Activated T-helper 17 cell treated with anti-CD3 and anti-CD28 coated beads, Interleukin-2, amount 50 U/mL, for 72 hours (primary cell): ENCODE measurements around the gene CTSW. TPM values are rescaled to one million over a fixed set of nuclear protein-coding genes. Genes with fewer than 3 reads are reported as not detected.
A peak's percentile ranks its signal among the peaks of the same experiment; 100 is the strongest.

ENCODE experiments used
- ATAC-seq: fragments of 150-1000 bp; cut with Tn5 transposase; replicated peaks from 2 replicates; pipeline ENCODE4 v1.10.0; 2021; ENCODE audit warnings: mild to moderate bottlenecking, moderate library complexity
- H3K27ac Mint-ChIP-seq: one replicate; pipeline ENCODE4 v1.8.0; 2022; ENCODE audit warnings: mixed read lengths
- H3K27me3 Mint-ChIP-seq: one replicate; pipeline ENCODE4 v1.8.0; 2022; ENCODE audit warnings: mixed read lengths
- H3K36me3 Mint-ChIP-seq: one replicate; pipeline ENCODE4 v1.8.0; 2022; ENCODE audit warnings: low read depth, mild to moderate bottlenecking, mixed read lengths
- H3K4me1 Mint-ChIP-seq: one replicate; pipeline ENCODE4 v1.8.0; 2022; ENCODE audit warnings: mixed read lengths
- H3K4me3 Mint-ChIP-seq: one replicate; pipeline ENCODE4 v1.8.0; 2022; ENCODE audit warnings: mild to moderate bottlenecking, mixed read lengths
- H3K9me3 Mint-ChIP-seq: one replicate; pipeline ENCODE4 v1.8.0; 2022; ENCODE audit warnings: mixed read lengths
- total RNA-seq, 2 donors: library from RNA; stranded (reverse); gene quantifications; one replicate each; pipeline ENCODE4 v1.2.3, GENCODE V29; 2022

CTSW gene
- total RNA-seq, 2 donors from 2014 or later: 5.4 to 23.6 TPM

- Mint-ChIP-seq H3K9me3 (no peaks in the 10 kb centered on the region), H3K4me1 (peaks cover 11% of the 10 kb centered on the region), H3K27ac (no peak overlapping the region), H3K4me3 (no peak overlapping the region), H3K36me3 (peaks cover 4% of the 10 kb centered on the region), H3K27me3 (no peaks in the 10 kb centered on the region)
- no peak for ATAC-seq
These were observed 32.3 kb downstream of the CTSW start for GRCh38 chr11:65911682-65912568.

- Mint-ChIP-seq H3K27me3 (no peaks in the 10 kb centered on the region), H3K27ac (no peak overlapping the region), H3K36me3 (peaks cover 9% of the 10 kb centered on the region), H3K9me3 (no peaks in the 10 kb centered on the region), H3K4me3 (no peak overlapping the region), H3K4me1 (peaks cover 14% of the 10 kb centered on the region)
- peak; percentile 82 for ATAC-seq
These were observed 33.2 kb downstream of the CTSW start for GRCh38 chr11:65912845-65913244.

- Mint-ChIP-seq H3K36me3 (peaks cover 16% of the 10 kb centered on the region), H3K27ac (peak overlapping the region; percentile 48)
- ATAC-seq: no peak
These were observed 35.6 kb downstream of the CTSW start for GRCh38 chr11:65915101-65915820.

GRCh38 chr11:65915821-65916251 lies 36.2 kb downstream of the CTSW start:
- Mint-ChIP-seq H3K36me3 (peaks cover 18% of the 10 kb centered on the region), H3K4me1 (peaks cover 14% of the 10 kb centered on the region), H3K27ac (no peak overlapping the region), H3K27me3 (no peaks in the 10 kb centered on the region), H3K4me3 (no peak overlapping the region), H3K9me3 (no peaks in the 10 kb centered on the region)
- ATAC-seq: no peak

More at GRCh38 chr11:65915101-65915820, 35.6 kb downstream of the CTSW start:
- peaks cover 14% of the 10 kb centered on the region for H3K4me1 Mint-ChIP-seq
- no peaks in the 10 kb centered on the region for H3K27me3 Mint-ChIP-seq
- no peaks in the 10 kb centered on the region for H3K9me3 Mint-ChIP-seq
- no peak overlapping the region for H3K4me3 Mint-ChIP-seq

GRCh38 chr11:65916391-65916790 lies 36.8 kb downstream of the CTSW start:
- Mint-ChIP-seq H3K27me3 (no peaks in the 10 kb centered on the region), H3K9me3 (no peaks in the 10 kb centered on the region), H3K4me3 (peak overlapping the region; percentile 86), H3K36me3 (peaks cover 18% of the 10 kb centered on the region), H3K4me1 (peaks cover 14% of the 10 kb centered on the region), H3K27ac (peak overlapping the region; percentile 79)
- ATAC-seq: no peak

- peaks cover 14% of the 10 kb centered on the region for H3K4me1 Mint-ChIP-seq
- no peak for ATAC-seq
- H3K27ac Mint-ChIP-seq: peak overlapping the region; percentile 79
- H3K9me3 Mint-ChIP-seq: no peaks in the 10 kb centered on the region
- H3K36me3 Mint-ChIP-seq: peaks cover 24% of the 10 kb centered on the region
- H3K27me3 Mint-ChIP-seq: no peaks in the 10 kb centered on the region
- H3K4me3 Mint-ChIP-seq: peak overlapping the region; percentile 86
These were observed 37.4 kb downstream of the CTSW start for GRCh38 chr11:65917077-65917433.

- peaks cover 30% of the 10 kb centered on the region for H3K36me3 Mint-ChIP-seq
- no peaks in the 10 kb centered on the region for H3K27me3 Mint-ChIP-seq
- H3K9me3 Mint-ChIP-seq: no peaks in the 10 kb centered on the region
- peak overlapping the region; percentile 89 for H3K27ac Mint-ChIP-seq
- no peak for ATAC-seq
- H3K4me3 Mint-ChIP-seq: peak overlapping the region; percentile 86
- H3K4me1 Mint-ChIP-seq: peaks cover 14% of the 10 kb centered on the region
These were observed 38.0 kb downstream of the CTSW start for GRCh38 chr11:65917434-65918210.

GRCh38 chr11:65918211-65919140 lies 38.8 kb downstream of the CTSW start, which contains the start of gene C11orf68:
TSS of gene C11orf68 (minus strand) at chr11:65919062. CDS start at chr11:65919031, 31 bp downstream.
- Mint-ChIP-seq H3K4me3 (peak within 1 kb of the TSS; percentile 86), H3K36me3 (peaks cover 39% of the 10 kb centered on the region), H3K4me1 (peaks cover 14% of the 10 kb centered on the region), H3K27me3 (no peaks in the 10 kb centered on the region), H3K9me3 (no peaks in the 10 kb centered on the region), H3K27ac (peak within 1 kb of the TSS; percentile 89)
- peak; percentile 81 for ATAC-seq

GRCh38 chr11:65919141-65919572 lies 39.5 kb downstream of the CTSW start, which contains the start of gene DRAP1:
TSS of gene DRAP1 (plus strand) at chr11:65919426. CDS start at chr11:65919502, 76 bp downstream.
- Mint-ChIP-seq H3K4me1 (peaks cover 14% of the 10 kb centered on the region), H3K27ac (peak within 1 kb of the TSS; percentile 89), H3K36me3 (peaks cover 41% of the 10 kb centered on the region), H3K9me3 (no peaks in the 10 kb centered on the region), H3K27me3 (no peaks in the 10 kb centered on the region), H3K4me3 (peak within 1 kb of the TSS; percentile 86)
- peak; percentile 93 for ATAC-seq

GRCh38 chr11:65919573-65920371 lies 40.1 kb downstream of the CTSW start:
- peak; percentile 46 for ATAC-seq
- H3K36me3 Mint-ChIP-seq: peaks cover 41% of the 10 kb centered on the region
- H3K9me3 Mint-ChIP-seq: no peaks in the 10 kb centered on the region
- no peaks in the 10 kb centered on the region for H3K27me3 Mint-ChIP-seq
- H3K27ac Mint-ChIP-seq: peak overlapping the region; percentile 82
- peaks cover 11% of the 10 kb centered on the region for H3K4me1 Mint-ChIP-seq
- peak overlapping the region; percentile 86 for H3K4me3 Mint-ChIP-seq

- ATAC-seq: no peak
- H3K4me3 Mint-ChIP-seq: peak overlapping the region; percentile 86
- H3K27me3 Mint-ChIP-seq: no peaks in the 10 kb centered on the region
- H3K9me3 Mint-ChIP-seq: no peaks in the 10 kb centered on the region
- H3K4me1 Mint-ChIP-seq: peaks cover 7% of the 10 kb centered on the region
- peak overlapping the region; percentile 82 for H3K27ac Mint-ChIP-seq
- peaks cover 41% of the 10 kb centered on the region for H3K36me3 Mint-ChIP-seq
These were observed 40.8 kb downstream of the CTSW start for GRCh38 chr11:65920372-65920802.

- H3K4me3 Mint-ChIP-seq: peak overlapping the region; percentile 86
- no peaks in the 10 kb centered on the region for H3K9me3 Mint-ChIP-seq
- peaks cover 7% of the 10 kb centered on the region for H3K4me1 Mint-ChIP-seq
- ATAC-seq: no peak
- H3K36me3 Mint-ChIP-seq: peaks cover 41% of the 10 kb centered on the region
- H3K27me3 Mint-ChIP-seq: no peaks in the 10 kb centered on the region
- H3K27ac Mint-ChIP-seq: no peak overlapping the region
These were observed 41.5 kb downstream of the CTSW start for GRCh38 chr11:65921033-65921555.
